NT2/D1 (cell line): ENCODE results near the gene MAD1L1.

ENCODE experiments used
- YY1 ChIP-seq: IDR thresholded peaks from 2 replicates; pipeline ENCODE4 v1.6.1; 2011; ENCODE audit not compliant: insufficient read length, insufficient read depth
- ZNF274 ChIP-seq: IDR thresholded peaks from 2 replicates; pipeline ENCODE4 v1.6.1; 2011; ENCODE audit warnings: mild to moderate bottlenecking, low read depth, low read length

GRCh38 chr7:2116448-2116810 is 116.3 kb downstream of the MAD1L1 start:
- TF ChIP-seq ZNF274 (no peak), YY1 (no peak)
